A172 (cell line): ENCODE measurements around the gene PAGE2B. TPM values are rescaled to one million over a fixed set of nuclear protein-coding genes. Genes with fewer than 3 reads are reported as not detected.
"Not testable (repeated sequence)": the region's sequence is repeated elsewhere in the genome, so short reads cannot be mapped to it uniquely, and the experiment has no call there.

Experiments used
- DNase-seq: peaks from one replicate; pipeline ENCODE4 v3.0.0-alpha.2; 2015; ENCODE audit warnings: low spot score
- total RNA-seq: library from RNA; depleted of rRNA; stranded (reverse); fragments of >200 nt; shearing (Covaris generic); gene quantifications from 2 replicates; pipeline ENCODE4 v1.2.3, GENCODE V29; 2014; rRNA removed

PAGE2B gene
- total RNA-seq, 1 experiment from 2014 or later, result not detected

DNA sequence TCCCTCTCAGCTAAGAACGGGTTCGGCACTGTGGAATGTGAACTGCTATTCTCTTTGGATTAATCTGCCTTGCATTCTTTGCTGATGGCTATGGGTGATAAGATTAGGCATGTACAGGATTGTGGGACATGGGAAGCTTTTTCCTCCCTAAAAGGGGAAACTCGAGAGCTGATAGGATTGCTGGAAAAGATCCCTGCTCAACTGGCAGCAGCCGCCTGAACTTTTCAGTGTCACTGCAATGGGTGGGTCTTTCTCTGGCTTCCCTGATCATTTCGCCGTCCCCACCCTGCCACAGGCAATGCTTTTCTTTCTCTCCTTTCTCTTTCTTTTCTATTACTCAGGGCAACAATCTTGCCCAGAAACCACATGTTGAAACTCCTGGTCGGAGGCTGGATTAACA is 34.5 kb downstream of the PAGE2B start:
- no peak for DNase-seq

- DNase-seq, result no peak
Measured at GRCh38 chrX:55111578-55112254, 36.9 kb downstream of the PAGE2B start.

- not testable (repeated sequence) for DNase-seq
Measured at GRCh38 chrX:55116589-55116988, 41.8 kb downstream of the PAGE2B start.

DNA sequence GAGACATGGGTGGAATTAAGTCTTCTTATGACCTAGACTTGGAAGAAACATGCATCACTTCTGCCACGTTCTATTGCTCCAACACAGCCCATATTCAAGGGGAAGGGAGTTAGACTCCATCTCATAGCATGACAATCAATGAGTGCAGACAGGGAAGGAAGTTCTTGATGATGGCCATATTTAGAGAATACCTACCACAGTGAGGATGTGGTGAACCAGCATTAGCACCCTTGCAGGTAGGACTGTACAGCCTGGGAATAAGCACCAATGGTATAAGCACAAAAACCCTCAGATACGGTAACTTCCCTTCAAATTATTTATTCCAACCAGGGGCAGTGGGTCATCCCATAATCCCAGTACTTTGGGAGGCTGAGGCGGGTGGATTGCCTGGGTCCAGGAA is 43.7 kb downstream of the PAGE2B start:
- no peak for DNase-seq

DNA sequence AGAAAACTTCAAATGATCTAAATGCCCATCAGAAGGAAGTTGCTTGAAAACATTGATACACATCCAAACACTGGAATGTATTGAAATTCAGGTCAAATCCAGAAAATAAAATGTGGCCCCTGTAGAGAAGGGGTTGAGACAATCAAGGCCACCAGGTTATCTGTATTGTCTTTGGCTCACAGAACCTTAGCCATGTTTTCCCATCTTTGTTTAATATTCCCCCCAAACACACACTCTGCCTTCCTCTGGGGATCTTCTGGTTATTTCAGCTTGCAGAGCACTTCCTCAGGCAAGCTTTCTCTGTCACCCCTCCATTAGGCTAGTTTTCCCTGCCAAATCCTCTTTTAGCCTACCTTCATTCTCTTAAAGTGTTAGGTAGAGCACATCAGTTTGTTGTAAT is 44.4 kb downstream of the PAGE2B start:
- DNase-seq, result no peak

- no peak for DNase-seq
Measured at GRCh38 chrX:55119712-55120111, 44.9 kb downstream of the PAGE2B start.

DNA sequence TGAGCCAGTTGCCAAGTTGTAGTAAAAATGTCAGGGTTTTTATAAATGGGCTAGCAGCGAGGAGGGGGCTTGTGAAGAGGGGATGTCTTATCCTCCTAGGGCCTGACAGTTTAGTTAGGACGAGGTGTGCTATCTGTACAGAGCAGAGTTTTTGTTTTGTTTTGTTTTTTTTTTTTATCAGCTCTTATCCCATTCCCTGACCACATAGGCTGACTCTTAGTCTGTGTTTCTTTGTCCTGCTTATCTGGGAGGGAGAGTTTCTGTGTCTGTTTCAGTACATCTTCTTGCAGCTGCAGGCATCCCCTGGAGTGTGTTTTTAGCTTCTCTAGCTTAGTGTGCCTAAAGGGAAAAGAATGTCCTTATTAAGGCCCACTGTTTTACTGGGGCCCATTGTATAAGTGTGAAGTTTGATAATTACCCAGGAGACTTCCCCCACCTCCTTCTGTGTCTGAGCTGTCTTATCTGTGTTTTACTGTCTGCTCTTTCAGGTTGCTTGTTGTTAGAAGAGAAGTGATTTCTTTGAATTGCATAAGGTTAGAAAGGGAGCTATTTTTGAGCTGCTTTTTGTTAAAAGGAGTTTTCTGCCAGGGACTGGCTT is 46.0 kb downstream of the PAGE2B start:
- DNase-seq, result no peak

- no peak for DNase-seq
Measured at GRCh38 chrX:55123900-55124299, 49.1 kb downstream of the PAGE2B start.

- no peak for DNase-seq
Measured at GRCh38 chrX:55127692-55128091, 52.9 kb downstream of the PAGE2B start.

Other genes starting within 250 kb of the PAGE2B start
- gene TRO, start 154.2 kb upstream of the PAGE2B start, total RNA-seq, result 3.3 and 6.3 TPM in 2 replicates
- not detected in 2 replicates for gene PFKFB1, start 80.8 kb upstream of the PAGE2B start, total RNA-seq
- gene APEX2, start 74.7 kb upstream of the PAGE2B start, total RNA-seq, result 16.4 and 19.2 TPM in 2 replicates
- gene ALAS2, start 44.1 kb upstream of the PAGE2B start, total RNA-seq, result not detected in 2 replicates
- not detected in 2 replicates for gene PAGE2, start 14.0 kb downstream of the PAGE2B start, total RNA-seq
- 3.0 and 8.1 TPM in 2 replicates for gene PAGE5, start 145.3 kb downstream of the PAGE2B start, total RNA-seq
- not detected in 2 replicates for gene PAGE3, start 189.9 kb downstream of the PAGE2B start, total RNA-seq